Hematopoietic multipotent progenitor cell (in vitro differentiated cells): ENCODE results near the gene STOML1. TPM values are rescaled to one million over a fixed set of nuclear protein-coding genes. Genes with fewer than 3 reads are reported as not detected.
"Not testable (repeated sequence)": the region's sequence is repeated elsewhere in the genome, so short reads cannot be mapped to it uniquely, and the experiment has no call there.

ENCODE experiments used
- DNase-seq, 3 donors: peaks; one replicate each; pipeline ENCODE4 v3.0.0-alpha.2; 2011 to 2015; ENCODE audit warnings: low read depth in 2 of 3, low spot score in 2 of 3
- total RNA-seq: library from RNA; depleted of rRNA; stranded (reverse); fragments of >200 nt; gene quantifications from one replicate; pipeline ENCODE4 v1.2.3, GENCODE V29; 2012

Gene STOML1
- total RNA-seq, 1 donor, result 14.5 TPM

- no peak for DNase-seq
Measured at GRCh38 chr15:73988445-73988969, 3.6 kb downstream of the STOML1 start.

- DNase-seq, result no peak
Measured at GRCh38 chr15:73987681-73988444, 4.2 kb downstream of the STOML1 start.

GRCh38 chr15:73987250-73987649 is 4.8 kb downstream of the STOML1 start:
- DNase-seq, result no peak

GRCh38 chr15:73986776-73987056 is 5.4 kb downstream of the STOML1 start:
- no peak for DNase-seq

GRCh38 chr15:73986055-73986775 is 5.9 kb downstream of the STOML1 start:
- DNase-seq, result no peak

- peak in 1 of 3 donors; percentile 45 for DNase-seq
Measured at GRCh38 chr15:73985101-73985873, 6.8 kb downstream of the STOML1 start.

GRCh38 chr15:73984208-73984979 is 7.7 kb downstream of the STOML1 start:
- DNase-seq, result no peak

- no peak for DNase-seq
Measured at GRCh38 chr15:73983773-73984172, 8.3 kb downstream of the STOML1 start.

- no peak for DNase-seq
Measured at GRCh38 chr15:73983211-73983727, 8.8 kb downstream of the STOML1 start.

GRCh38 chr15:73982222-73982962 is 9.7 kb downstream of the STOML1 start:
- peak in 2 of 3 donors; percentile 87 to 90 for DNase-seq

- DNase-seq, result no peak
Measured at GRCh38 chr15:73981761-73982221, 10.3 kb downstream of the STOML1 start.

GRCh38 chr15:73979636-73980035 is 12.5 kb downstream of the STOML1 start:
- no peak for DNase-seq

GRCh38 chr15:73978896-73979295 is 13.2 kb downstream of the STOML1 start:
- DNase-seq, result no peak

- peak in 2 of 3 donors; percentile 66 to 86 for DNase-seq
Measured at GRCh38 chr15:73975440-73976125, 16.5 kb downstream of the STOML1 start.

- DNase-seq, result not testable (repeated sequence)
Measured at GRCh38 chr15:73973683-73974200, 18.4 kb downstream of the STOML1 start.

GRCh38 chr15:73972984-73973682 is 19.0 kb downstream of the STOML1 start:
- peak; percentile 58 to 92 (median 83) for DNase-seq

- no peak for DNase-seq
Measured at GRCh38 chr15:73969151-73969759, 22.8 kb downstream of the STOML1 start.

GRCh38 chr15:73968461-73968860 is 23.6 kb downstream of the STOML1 start:
- DNase-seq, result no peak
